HepG2 (cell line): ENCODE data around the gene NPBWR2. TPM values are rescaled to one million over a fixed set of nuclear protein-coding genes. Genes with fewer than 3 reads are reported as not detected.

Experiments
- ATF6 ChIP-seq: sonication (generic); formaldehyde crosslinking; conservative IDR thresholded peaks from 2 replicates; pipeline ENCODE4 v1.4.0; 2020; ENCODE audit warnings: missing genetic modification reagents
- BRF2 ChIP-seq: sonication (generic); formaldehyde crosslinking; IDR thresholded peaks from 2 replicates; pipeline ENCODE4 v1.8.1; 2022; ENCODE audit warnings: mild to moderate bottlenecking, missing genetic modification reagents
- DBP ChIP-seq: sonication (generic); formaldehyde crosslinking; IDR thresholded peaks from 2 replicates; pipeline ENCODE4 v1.4.0; 2020; ENCODE audit warnings: missing genetic modification reagents; ENCODE audit errors: not compliant biosample characterization
- HNF4G ChIP-seq, 2 experiments: sonication (generic) in 1 of 2; formaldehyde crosslinking in 1 of 2; IDR thresholded peaks; 2 replicates each; pipeline versions ENCODE4 v1.4.0 to v1.6.1; 2011 to 2020; ENCODE audit warnings: borderline replicate concordance in 2 of 2, low read depth in 2 of 2, mild to moderate bottlenecking in 2 of 2, low read length in 1 of 2, missing genetic modification reagents in 1 of 2, moderate library complexity in 1 of 2
- RNF219 ChIP-seq: sonication (generic); formaldehyde crosslinking; IDR thresholded peaks from 2 replicates; pipeline ENCODE4 v1.5.0; 2020; ENCODE audit warnings: mild to moderate bottlenecking, missing genetic modification reagents
- SALL1 ChIP-seq: sonication (generic); formaldehyde crosslinking; IDR thresholded peaks from 2 replicates; pipeline ENCODE4 v1.8.0; 2022; ENCODE audit warnings: mild to moderate bottlenecking, missing genetic modification reagents
- THAP9 ChIP-seq: sonication (generic); formaldehyde crosslinking; IDR thresholded peaks from 2 replicates; pipeline ENCODE4; 2020; ENCODE audit warnings: missing genetic modification reagents, mild to moderate bottlenecking, borderline replicate concordance
- ZFP41 ChIP-seq: sonication (generic); formaldehyde crosslinking; IDR thresholded peaks from 2 replicates; pipeline ENCODE4 v1.4.0; 2020; ENCODE audit warnings: mild to moderate bottlenecking, missing genetic modification reagents, borderline replicate concordance
- ZNF12 ChIP-seq: sonication (generic); formaldehyde crosslinking; IDR thresholded peaks from 2 replicates; pipeline ENCODE4 v1.5.0; 2020; ENCODE audit warnings: missing genetic modification reagents
- ZNF235 ChIP-seq: sonication (generic); formaldehyde crosslinking; IDR thresholded peaks from 2 replicates; pipeline ENCODE4 v1.8.1; 2023; ENCODE audit warnings: mild to moderate bottlenecking, missing genetic modification reagents, borderline replicate concordance
- ZNF574 ChIP-seq: sonication (generic); formaldehyde crosslinking; IDR thresholded peaks from 2 replicates; pipeline ENCODE4 v1.4.0; 2020; ENCODE audit warnings: missing genetic modification reagents
- ZNF598 ChIP-seq: sonication (generic); formaldehyde crosslinking; IDR thresholded peaks from 2 replicates; pipeline ENCODE4 v1.5.1; 2020; ENCODE audit warnings: mild to moderate bottlenecking, missing genetic modification reagents, borderline replicate concordance
- ZNF777 ChIP-seq: sonication (generic); formaldehyde crosslinking; IDR thresholded peaks from 2 replicates; pipeline ENCODE4 v1.4.0; 2020; ENCODE audit warnings: missing genetic modification reagents
- ZNF781 ChIP-seq: sonication (generic); formaldehyde crosslinking; IDR thresholded peaks from 2 replicates; pipeline ENCODE4 v1.5.1; 2020; ENCODE audit warnings: borderline replicate concordance, mild to moderate bottlenecking, missing genetic modification reagents; ENCODE audit errors: not compliant biosample characterization
- ZSCAN9 ChIP-seq: IDR thresholded peaks from 2 replicates; pipeline ENCODE4 v1.6.1; 2016; ENCODE audit warnings: borderline replicate concordance
- polyA plus RNA-seq, 8 experiments: library from polyadenylated mRNA; depleted of rRNA in 3 of 8; stranded (reverse) in 7 of 8; unstranded in 1 of 8; fragments of >200 nt; fragmentation: Illumina TruSeq in 4 of 8; extraction: Trizol in 4 of 8; gene quantifications; 2 replicates each; pipeline versions ENCODE4 v1.2.1 to v1.2.3, GENCODE V29; 2011 to 2016; ENCODE audit warnings: low read depth in 4 of 8, missing spikeins in 1 of 8, mixed read lengths in 1 of 8; ENCODE audit not compliant: insufficient read depth in 1 of 8
- total RNA-seq, 5 experiments: library from RNA; depleted of rRNA; stranded (reverse); fragments of >200 nt; fragmentation: Illumina TruSeq; extraction: Trizol; gene quantifications; 2 replicates each; pipeline ENCODE4 v1.2.3, GENCODE V29; 2016; ENCODE audit warnings: low read depth in 1 of 5

NPBWR2 gene
- total and polyA plus RNA-seq, 2 of the 13 experiments (the other 11 are each of a cell fraction or from before 2014, with no cell fraction given) = not detected

GRCh38 chr20:64119681-64120341 lies 12.4 kb upstream of the NPBWR2 start (continued):
- TF ChIP-seq THAP9 = no peak; the same call in 1 of the 2 replicates
- TF ChIP-seq ATF6 (CRISPR knock-in tag) = no peak
- TF ChIP-seq ZNF574 = 0 out of 2 replicates have a peak, but pooled peaks have one; percentile 24
- TF ChIP-seq ZSCAN9 (CRISPR knock-in tag) = no peak
- TF ChIP-seq SALL1 (CRISPR knock-in tag) = no peak
- TF ChIP-seq HNF4G (IDR thresholded peaks at IDR 0.05; ENCODE audit: borderline replicate concordance, low read depth, low read length) = no peak
- TF ChIP-seq HNF4G (CRISPR knock-in tag; IDR thresholded peaks at IDR 0.05; ENCODE audit: borderline replicate concordance, low read depth) = no peak
- no peak for TF ChIP-seq BRF2
- 0 out of 2 replicates have a peak, but pooled peaks have one; percentile 68 for TF ChIP-seq ZNF598 (CRISPR knock-in tag)
- no peak for TF ChIP-seq DBP (CRISPR knock-in tag)
- no peak for TF ChIP-seq ZFP41 (CRISPR knock-in tag)
- no peak for TF ChIP-seq ZNF777
- TF ChIP-seq RNF219 = no peak
- TF ChIP-seq ZNF781 (CRISPR knock-in tag) = no peak
- TF ChIP-seq ZNF235 (CRISPR knock-in tag) = no peak
- no peak for TF ChIP-seq ZNF12 (CRISPR knock-in tag)
